ENCODE results near the gene TGFBR3L. TPM values are rescaled to one million over a fixed set of nuclear protein-coding genes. Genes with fewer than 3 reads are reported as not detected.
"Not testable (repeated sequence)": the region's sequence is repeated elsewhere in the genome, so short reads cannot be mapped to it uniquely, and the experiment has no call there.

Gene TGFBR3L
- total RNA-seq, 2 experiments from 2014 or later: 0.13 to 0.61 TPM

DNA sequence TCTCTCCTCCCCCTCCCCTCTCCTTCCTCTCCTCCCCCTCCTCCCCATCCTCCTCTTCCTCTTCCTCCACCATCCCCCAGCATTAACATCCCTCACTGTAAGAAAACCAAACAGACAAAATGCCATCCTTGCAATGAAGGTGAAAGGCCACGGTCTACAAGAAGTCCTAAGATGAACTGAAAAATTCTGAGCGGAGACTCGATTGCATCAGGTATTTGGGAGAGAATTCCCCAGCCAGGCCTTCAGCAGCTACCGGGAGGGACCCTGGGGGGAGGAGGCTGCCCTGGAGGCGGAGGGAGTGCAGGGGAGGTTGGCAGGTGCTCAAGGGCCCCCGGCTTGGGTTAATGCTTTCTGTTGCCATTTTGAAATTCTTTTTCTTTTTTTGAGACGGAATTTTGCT lies 38.9 kb downstream of the TGFBR3L start:
- Histone ChIP-seq H3K4me3 (ENCODE audit: low read depth, low read length, poor library complexity, severe bottlenecking) (no peak overlapping the region), H3K4me1 (ENCODE audit: insufficient read depth, low read length, poor library complexity, severe bottlenecking) (no peaks in the 10 kb centered on the region), H3K9me2 (ENCODE audit: insufficient read depth, low read length) (no peaks in the 10 kb centered on the region), H3K27ac (ENCODE audit: low read depth, low read length, poor library complexity, severe bottlenecking) (no peak overlapping the region), H2AFZ (ENCODE audit: low read length) (no peak overlapping the region), H3K79me2 (ENCODE audit: insufficient read depth, low read depth, low read length) (no peaks in the 10 kb centered on the region), H3K9me3 (ENCODE audit: low read length) (no peaks in the 10 kb centered on the region), H4K20me1 (ENCODE audit: insufficient read depth, low read length) (no peaks in the 10 kb centered on the region), H3K4me2 (ENCODE audit: low read length) (no peak overlapping the region), H3K36me3 (ENCODE audit: insufficient read depth, low read length) (0 out of 2 replicates have a peak, but pooled peaks cover 7% of the 10 kb centered on the region)
- intact Hi-C loops (cut with micrococcal nuclease; ENCODE audit: unreplicated experiment): no loop called here
- TF ChIP-seq EZH2phosphoT487 (IDR thresholded peaks at IDR 0.05; ENCODE audit: borderline replicate concordance, low read depth, low read length): no peak
- TF ChIP-seq, protein P1, sequence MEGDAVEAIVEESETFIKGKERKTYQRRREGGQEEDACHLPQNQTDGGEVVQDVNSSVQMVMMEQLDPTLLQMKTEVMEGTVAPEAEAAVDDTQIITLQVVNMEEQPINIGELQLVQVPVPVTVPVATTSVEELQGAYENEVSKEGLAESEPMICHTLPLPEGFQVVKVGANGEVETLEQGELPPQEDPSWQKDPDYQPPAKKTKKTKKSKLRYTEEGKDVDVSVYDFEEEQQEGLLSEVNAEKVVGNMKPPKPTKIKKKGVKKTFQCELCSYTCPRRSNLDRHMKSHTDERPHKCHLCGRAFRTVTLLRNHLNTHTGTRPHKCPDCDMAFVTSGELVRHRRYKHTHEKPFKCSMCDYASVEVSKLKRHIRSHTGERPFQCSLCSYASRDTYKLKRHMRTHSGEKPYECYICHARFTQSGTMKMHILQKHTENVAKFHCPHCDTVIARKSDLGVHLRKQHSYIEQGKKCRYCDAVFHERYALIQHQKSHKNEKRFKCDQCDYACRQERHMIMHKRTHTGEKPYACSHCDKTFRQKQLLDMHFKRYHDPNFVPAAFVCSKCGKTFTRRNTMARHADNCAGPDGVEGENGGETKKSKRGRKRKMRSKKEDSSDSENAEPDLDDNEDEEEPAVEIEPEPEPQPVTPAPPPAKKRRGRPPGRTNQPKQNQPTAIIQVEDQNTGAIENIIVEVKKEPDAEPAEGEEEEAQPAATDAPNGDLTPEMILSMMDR (conservative IDR thresholded peaks at IDR 0.05; ENCODE audit: low read length): no peak
- BruUV-seq (replicated peaks): no TSS peak
- DNase-seq (ENCODE audit: low spot score): no peak
- POLR2A ChIA-PET: no interaction called here
- CTCF ChIA-PET (ENCODE audit: unreplicated experiment): interaction anchor here (0.6 kb wide), 2 partner anchors 496 to 632 kb away, joined by 3 to 4 read pairs; no protein-coding TSS in a partner anchor

GRCh38 chr19:7955696-7956095 lies 41.1 kb downstream of the TGFBR3L start:
- no peak for DNase-seq (ENCODE audit: low spot score)
- Histone ChIP-seq H3K9me2 (ENCODE audit: insufficient read depth, low read length) (no peaks in the 10 kb centered on the region), H3K79me2 (ENCODE audit: insufficient read depth, low read depth, low read length) (no peaks in the 10 kb centered on the region), H2AFZ (ENCODE audit: low read length) (no peak overlapping the region), H3K9me3 (ENCODE audit: low read length) (no peaks in the 10 kb centered on the region), H4K20me1 (ENCODE audit: insufficient read depth, low read length) (no peaks in the 10 kb centered on the region), H3K4me1 (ENCODE audit: insufficient read depth, low read length, poor library complexity, severe bottlenecking) (no peaks in the 10 kb centered on the region), H3K4me2 (ENCODE audit: low read length) (no peak overlapping the region), H3K4me3 (ENCODE audit: low read depth, low read length, poor library complexity, severe bottlenecking) (no peak overlapping the region), H3K27ac (ENCODE audit: low read depth, low read length, poor library complexity, severe bottlenecking) (no peak overlapping the region), H3K36me3 (ENCODE audit: insufficient read depth, low read length) (peaks cover 26% of the 10 kb centered on the region; the same call in 1 of the 2 replicates)
- POLR2A ChIA-PET: no interaction called here
- no TSS peak for BruUV-seq (replicated peaks)
- CTCF ChIA-PET (ENCODE audit: unreplicated experiment): no interaction called here
- TF ChIP-seq, protein P1 (conservative IDR thresholded peaks at IDR 0.05; ENCODE audit: low read length): no peak
- no peak for TF ChIP-seq EZH2phosphoT487 (IDR thresholded peaks at IDR 0.05; ENCODE audit: borderline replicate concordance, low read depth, low read length)
- intact Hi-C loops (cut with micrococcal nuclease; ENCODE audit: unreplicated experiment): no loop called here

GRCh38 chr19:7959211-7959610 lies 44.6 kb downstream of the TGFBR3L start:
- H3K4me1 ChIP-seq (ENCODE audit: insufficient read depth, low read length, poor library complexity, severe bottlenecking): no peaks in the 10 kb centered on the region
- H3K36me3 ChIP-seq (ENCODE audit: insufficient read depth, low read length): peaks cover 60% of the 10 kb centered on the region
- no peaks in the 10 kb centered on the region for H3K79me2 ChIP-seq (ENCODE audit: insufficient read depth, low read depth, low read length)
- H3K4me3 ChIP-seq (ENCODE audit: low read depth, low read length, poor library complexity, severe bottlenecking): no peak overlapping the region
- no peaks in the 10 kb centered on the region for H3K9me3 ChIP-seq (ENCODE audit: low read length)
- no peak overlapping the region for H3K4me2 ChIP-seq (ENCODE audit: low read length)
- POLR2A ChIA-PET: interaction anchor here (1.6 kb wide), 1 partner anchor 15 kb away, joined by 5 read pairs; no protein-coding TSS in a partner anchor
- no TSS peak for BruUV-seq (replicated peaks)
- intact Hi-C loops (cut with micrococcal nuclease; ENCODE audit: unreplicated experiment): no loop called here
- no peak for DNase-seq (ENCODE audit: low spot score)
- no peak overlapping the region for H2AFZ ChIP-seq (ENCODE audit: low read length)
- no peak for TF ChIP-seq EZH2phosphoT487 (IDR thresholded peaks at IDR 0.05; ENCODE audit: borderline replicate concordance, low read depth, low read length)
- TF ChIP-seq, protein P1 (conservative IDR thresholded peaks at IDR 0.05; ENCODE audit: low read length): no peak
- H3K27ac ChIP-seq (ENCODE audit: low read depth, low read length, poor library complexity, severe bottlenecking): no peak overlapping the region
- CTCF ChIA-PET (ENCODE audit: unreplicated experiment): no interaction called here
- no peaks in the 10 kb centered on the region for H4K20me1 ChIP-seq (ENCODE audit: insufficient read depth, low read length)
- no peaks in the 10 kb centered on the region for H3K9me2 ChIP-seq (ENCODE audit: insufficient read depth, low read length)

DNA sequence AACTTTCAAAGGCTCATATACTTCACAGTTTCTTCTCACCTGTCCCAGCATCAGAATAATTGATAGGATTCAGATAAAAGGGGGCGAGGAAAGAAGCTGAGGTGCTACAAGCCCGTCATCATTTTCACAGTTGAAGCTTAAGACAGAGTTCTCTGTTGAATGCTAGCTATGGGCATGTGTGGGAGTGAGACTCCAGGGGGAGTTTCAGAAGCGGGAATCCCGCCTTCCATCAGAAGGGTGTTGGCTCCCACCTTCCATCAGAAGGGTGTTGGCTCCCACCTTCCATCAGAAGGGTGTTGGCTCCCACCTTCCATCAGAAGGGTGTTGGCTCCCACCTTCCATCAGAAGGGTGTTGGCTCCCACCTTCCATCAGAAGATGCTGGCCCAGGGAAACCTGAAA lies 46.5 kb downstream of the TGFBR3L start:
- POLR2A ChIA-PET: interaction anchor here (0.8 to 1.2 kb wide), 2 partner anchors 17 to 89 kb away, joined by 4 to 5 read pairs; partner anchors contain the start of gene TIMM44
- DNase-seq (ENCODE audit: low spot score); H3K9me3 ChIP-seq (ENCODE audit: low read length); H3K79me2 ChIP-seq (ENCODE audit: insufficient read depth, low read depth, low read length); H3K4me3 ChIP-seq (ENCODE audit: low read depth, low read length, poor library complexity, severe bottlenecking); H3K9me2 ChIP-seq (ENCODE audit: insufficient read depth, low read length); intact Hi-C loops (cut with micrococcal nuclease; ENCODE audit: unreplicated experiment); H4K20me1 ChIP-seq (ENCODE audit: insufficient read depth, low read length); BruUV-seq (replicated peaks); H3K27ac ChIP-seq (ENCODE audit: low read depth, low read length, poor library complexity, severe bottlenecking); H2AFZ ChIP-seq (ENCODE audit: low read length); H3K4me2 ChIP-seq (ENCODE audit: low read length); H3K4me1 ChIP-seq (ENCODE audit: insufficient read depth, low read length, poor library complexity, severe bottlenecking); CTCF ChIA-PET (ENCODE audit: unreplicated experiment): not testable (repeated sequence)
- H3K36me3 ChIP-seq (ENCODE audit: insufficient read depth, low read length): peaks cover 79% of the 10 kb centered on the region

Measured in OCI-LY7 (cell line).